Esophagus muscularis mucosa (tissue), 4 donors: ENCODE measurements around the gene FBXO34.

ENCODE experiments used
- CTCF ChIP-seq, 3 experiments: fragments of 200-600 bp in 2 of 3; fragments of 450-650 bp in 1 of 3; sonication (generic) in 2 of 3; IDR thresholded peaks; one replicate each; pipeline ENCODE4 v1.5.1; 2017 to 2019; ENCODE audit warnings: antibody characterized with exemption in 3 of 3, mild to moderate bottlenecking in 2 of 3, moderate library complexity in 1 of 3
- EP300 ChIP-seq: sonication (generic); formaldehyde crosslinking; IDR thresholded peaks from one replicate; pipeline ENCODE4 v1.6.1; 2017; ENCODE audit warnings: antibody characterized with exemption
- POLR2A ChIP-seq: fragments of 450-650 bp; IDR thresholded peaks from one replicate; pipeline ENCODE4 v1.6.1; 2017; ENCODE audit warnings: antibody characterized with exemption, moderate library complexity, mild to moderate bottlenecking, low read depth
- POLR2AphosphoS5 ChIP-seq, 2 donors: sonication (generic); formaldehyde crosslinking; IDR thresholded peaks; one replicate each; pipeline ENCODE4 v1.6.1; 2017; ENCODE audit warnings: antibody characterized with exemption in 2 of 2

- TF ChIP-seq EP300 (no peak), CTCF (IDR thresholded peaks at IDR 0.05) (no peak), POLR2AphosphoS5 (IDR thresholded peaks at IDR 0.05) (no peak), POLR2A (no peak)
These were observed 1.2 kb downstream of the FBXO34 start for GRCh38 chr14:55272387-55272786.
